Activated CD8-positive, alpha-beta T cell treated with anti-CD3 and anti-CD28 coated beads for 36 hours (primary cell): ENCODE results near the gene CBY3. TPM values are rescaled to one million over a fixed set of nuclear protein-coding genes. Genes with fewer than 3 reads are reported as not detected.
"Not testable (repeated sequence)": the region's sequence is repeated elsewhere in the genome, so short reads cannot be mapped to it uniquely, and the experiment has no call there.

Source experiments
- ATAC-seq: fragments of 200-7000 bp; cut with Tn5 transposase; one replicate; pipeline ENCODE4 v1.10.0; 2021; ENCODE audit warnings: mild to moderate bottlenecking, moderate library complexity
- CTCF ChIA-PET: fragments of 350-600 bp; sonication (Branson Sonifier 250); formaldehyde crosslinking; loops from one replicate; lab custom pipeline; 2021; ENCODE audit warnings: antibody characterized with exemption; lab: Charles Lee
- POLR2A ChIA-PET: fragments of 350-600 bp; sonication (Branson Sonifier 250); formaldehyde crosslinking; loops from one replicate; lab custom pipeline; 2021; ENCODE audit warnings: antibody characterized with exemption; lab: Charles Lee
- DNase-seq: peaks from one replicate; pipeline ENCODE4 v3.0.0-alpha.2; 2020
- H3K27ac Mint-ChIP-seq: one replicate; pipeline ENCODE4 v1.8.0; 2021; ENCODE audit warnings: mild to moderate bottlenecking, mixed read lengths
- H3K27me3 Mint-ChIP-seq: one replicate; pipeline ENCODE4 v1.8.0; 2021; ENCODE audit warnings: mixed read lengths
- H3K36me3 Mint-ChIP-seq: one replicate; pipeline ENCODE4 v1.8.0; 2021; ENCODE audit warnings: low read depth, mixed read lengths
- H3K4me1 Mint-ChIP-seq: one replicate; pipeline ENCODE4 v1.8.0; 2021; ENCODE audit warnings: low read depth, mixed read lengths
- H3K4me3 Mint-ChIP-seq: one replicate; pipeline ENCODE4 v1.8.0; 2021; ENCODE audit warnings: mild to moderate bottlenecking, moderate library complexity, mixed read lengths
- H3K9me3 Mint-ChIP-seq: one replicate; pipeline ENCODE4 v1.8.0; 2021; ENCODE audit warnings: mixed read lengths
- intact Hi-C: fragments of 100-400 bp; cut with micrococcal nuclease; formaldehyde crosslinking; loops from one replicate; pipeline ENCODE4 v1.10.0; 2022
- total RNA-seq, 2 experiments: library from RNA; stranded (reverse); gene quantifications; one replicate each; pipeline ENCODE4 v1.2.3, GENCODE V29; 2021

Gene CBY3
- total RNA-seq, 2 experiments from 2014 or later: 0.47 to 1.2 TPM

- intact Hi-C loops, H3K27ac Mint-ChIP-seq, ATAC-seq, DNase-seq, H3K9me3 Mint-ChIP-seq, H3K4me1 Mint-ChIP-seq, H3K36me3 Mint-ChIP-seq, H3K27me3 Mint-ChIP-seq: not testable (repeated sequence)
- POLR2A ChIA-PET: interaction anchor here (0.6 to 1.4 kb wide), 3 partner anchors 10 to 301 kb away, joined by 3 to 7 read pairs (median 4); partner anchors contain the start of gene HNRNPH1
- peak overlapping the region; percentile 48 for H3K4me3 Mint-ChIP-seq
- CTCF ChIA-PET: interaction anchor here (1.0 kb wide), 1 partner anchor 9 kb away, joined by 3 read pairs; no protein-coding TSS in a partner anchor
These were observed 47.1 kb downstream of the CBY3 start for GRCh38 chr5:179633501-179634369.

Other genes with a start within 250 kb of the CBY3 start
- 10 to 100 TPM; 22.5 to 24.7 TPM for gene RUFY1, start 130.5 kb downstream of the CBY3 start, total RNA-seq
- 100 to 1,000 TPM; 706 to 709 TPM for gene HNRNPH1, start 57.4 kb downstream of the CBY3 start, total RNA-seq
- 100 to 1,000 TPM; 431 to 444 TPM for gene CANX, start 17.9 kb upstream of the CBY3 start, total RNA-seq
- gene MAML1, start 51.8 kb upstream of the CBY3 start, total RNA-seq: 10 to 100 TPM; 26.1 to 26.6 TPM
- 1 to 10 TPM in 1 of 2 experiments, not detected in 1; 1.3 TPM for gene LTC4S, start 113.0 kb upstream of the CBY3 start, total RNA-seq
- 10 to 100 TPM; 62.8 to 65.9 TPM for gene MGAT4B, start 125.8 kb upstream of the CBY3 start, total RNA-seq
- 100 to 1,000 TPM; 105 to 123 TPM for gene SQSTM1, start 139.9 kb upstream of the CBY3 start, total RNA-seq
- 10 to 100 TPM; 19.8 to 21.5 TPM for gene MRNIP, start 177.8 kb upstream of the CBY3 start, total RNA-seq
- gene TBC1D9B, start 226.9 kb upstream of the CBY3 start, total RNA-seq: 10 to 100 TPM; 92.4 to 94.6 TPM